Heart left ventricle (tissue), 13 donors: ENCODE data around the gene ST6GALNAC2.

Source experiments
- CTCF ChIP-seq, 12 donors: fragments of 200-600 bp; sonication (generic) in 4 of 12; IDR thresholded peaks; one replicate each; pipeline versions ENCODE4 v1.5.0 to v1.8.0; 2018 to 2022; ENCODE audit warnings: antibody characterized with exemption in 12 of 12, mild to moderate bottlenecking in 5 of 12
- POLR2A ChIP-seq, 2 donors: fragments of 450-650 bp; IDR thresholded peaks; one replicate each; pipeline ENCODE4 v1.6.1; 2017; ENCODE audit warnings: antibody characterized with exemption in 2 of 2, mild to moderate bottlenecking in 2 of 2, moderate library complexity in 2 of 2
- donor health status: ischemic (EF 13 %, LVEDD 7.1; RV severe dilation, severe dysfunction).
- donor health status: DM: no; HTN: yes; CAD: no.
- donor health status: DM: no; HTN: no; CAD: no.
- donor health status: ischemic (EF 25% LVEDD 6.9; RV normal size, moderate dysfunction).
- donor health status: ischemic (EF 25% LVEDD 5.7; RV mildly dilated, moderate dysfunction).
- donor health status: ischemic (EF 35%, LVEDD 5.7; RV mildly dilated, moderate dysfunction).
- donor health status: nonischemic (EF 11% LVEDD 7.7; RV severe dilation, severe dysfunction).
- donor health status: DM: yes; HTN: yes; CAD: no.
- donor health status: PGD.
- donor health status: ischemic (EF 29% LVEDD 5.4; RV normal size, mild dysfunction).
- donor health status: nonischemic (EF 23%, LVEDD 6.1; RV moderate dilation, normal function).

DNA sequence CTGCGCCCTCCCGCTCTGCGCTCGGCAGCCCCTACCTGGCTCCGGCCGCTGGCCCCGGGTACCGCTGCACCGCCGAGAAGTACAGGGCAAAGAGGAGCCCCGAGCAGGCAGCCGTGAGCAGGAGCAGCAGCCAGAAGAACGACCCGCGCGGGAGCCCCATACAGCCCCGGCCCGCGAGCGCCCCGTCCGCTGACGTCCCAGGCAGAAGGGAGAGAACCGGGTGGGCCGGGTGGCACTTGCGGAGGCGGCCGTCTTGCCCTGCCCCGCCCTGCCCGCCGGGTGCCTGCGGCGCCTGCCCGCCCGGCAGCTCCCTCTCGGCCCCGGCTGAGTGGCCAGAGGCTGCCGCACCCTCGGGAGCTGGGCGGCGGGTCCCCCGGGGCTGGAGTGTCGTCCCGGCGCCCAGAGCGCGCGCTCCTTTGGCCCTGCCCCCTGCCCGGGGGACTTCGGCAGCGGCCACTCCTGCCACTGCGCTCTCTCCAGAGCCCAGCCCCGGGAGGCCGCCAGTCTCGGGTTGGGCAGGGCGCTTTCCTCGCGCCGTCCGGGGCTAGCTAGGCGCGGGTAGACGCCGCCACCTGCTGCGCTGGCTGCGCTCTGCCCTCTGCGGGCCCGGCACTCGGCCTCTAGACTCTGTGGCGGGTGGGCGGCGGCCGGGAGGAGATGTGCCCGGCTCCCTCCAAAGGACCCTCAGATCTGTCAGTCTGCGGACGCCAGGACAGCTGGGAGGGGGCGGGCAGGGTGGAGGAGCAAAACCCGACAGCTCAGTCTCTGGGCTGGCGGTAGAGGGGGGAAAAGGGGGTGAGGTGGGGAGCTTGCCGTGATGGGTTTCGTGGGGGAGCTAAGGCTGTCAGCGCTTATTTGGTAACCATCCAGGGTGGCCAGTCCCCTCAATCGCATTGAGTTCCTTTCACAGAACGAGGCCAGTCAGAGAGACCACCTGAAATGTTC, at the start of gene ST6GALNAC2:
- TF ChIP-seq POLR2A (IDR thresholded peaks at IDR 0.05) (no peak), CTCF (IDR thresholded peaks at IDR 0.05) (peak in 11 of 12 donors; percentile 15 to 65 (median 42))
